ENCODE data around the gene ADGRB2.

Gene ADGRB2

GRCh38 chr1:31679091-31679490, 85.0 kb downstream of the ADGRB2 start:
- Histone ChIP-seq H3K36me3 (ENCODE audit: insufficient read depth, low read length) (no peaks in the 10 kb centered on the region), H2AFZ (ENCODE audit: low read depth, low read length) (no peak overlapping the region), H3K4me3 (ENCODE audit: low read length) (no peak overlapping the region), H3K27me3 (ENCODE audit: insufficient read depth, low read length) (peaks cover 47% of the 10 kb centered on the region), H3K9me3 (ENCODE audit: low read length) (no peaks in the 10 kb centered on the region), H3K4me1 (ENCODE audit: insufficient read depth, low read length) (no peaks in the 10 kb centered on the region)

DNA sequence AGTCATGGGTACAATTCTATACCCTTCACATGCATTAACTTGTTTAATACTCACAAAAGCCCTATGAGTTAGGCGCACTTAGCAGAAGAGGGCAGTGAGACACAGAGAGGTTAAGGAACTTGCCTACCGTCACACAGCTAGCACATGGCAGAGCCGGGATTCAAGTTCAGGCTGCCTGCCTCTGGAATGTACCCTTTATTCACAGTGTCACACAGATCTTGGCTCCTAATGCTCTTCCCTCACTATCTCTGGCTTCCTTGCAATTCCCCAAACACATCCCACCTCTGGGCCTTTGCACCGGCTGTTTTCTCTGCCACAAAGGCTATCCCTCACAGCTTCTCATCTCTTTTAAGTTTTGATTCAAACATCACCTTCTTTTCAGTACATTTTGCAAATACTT, 85.5 kb downstream of the ADGRB2 start:
- H3K36me3 ChIP-seq (ENCODE audit: insufficient read depth, low read length) = no peaks in the 10 kb centered on the region
- no peak overlapping the region for H2AFZ ChIP-seq (ENCODE audit: low read depth, low read length)

DNA sequence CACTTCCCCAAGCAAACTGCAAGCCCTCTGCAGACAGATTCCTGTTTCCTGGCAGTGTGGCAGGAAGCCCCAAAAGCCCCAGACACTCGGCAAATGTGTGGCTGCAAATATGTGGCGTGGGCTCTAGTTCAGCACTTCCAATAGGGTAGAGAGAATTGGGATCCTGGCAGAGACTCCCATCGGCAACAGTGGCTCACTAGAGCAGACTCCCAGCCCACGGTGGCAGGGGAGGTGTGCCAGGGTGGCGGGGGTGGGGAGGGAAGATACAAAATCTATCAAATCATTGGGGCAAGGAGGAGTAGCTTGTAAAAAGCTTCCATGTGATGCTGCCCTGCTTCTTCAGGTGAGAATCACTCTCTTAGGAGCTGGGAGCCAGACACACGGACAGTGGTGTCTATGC, 86.2 kb downstream of the ADGRB2 start:
- Histone ChIP-seq H2AFZ (ENCODE audit: low read depth, low read length) (no peak overlapping the region), H3K4me3 (ENCODE audit: low read length) (no peak overlapping the region), H3K9me3 (ENCODE audit: low read length) (no peaks in the 10 kb centered on the region), H3K4me1 (ENCODE audit: insufficient read depth, low read length) (no peaks in the 10 kb centered on the region), H3K27me3 (ENCODE audit: insufficient read depth, low read length) (peaks cover 49% of the 10 kb centered on the region), H3K36me3 (ENCODE audit: insufficient read depth, low read length) (no peaks in the 10 kb centered on the region)

More for the DNA sequence above, 85.5 kb downstream of the ADGRB2 start:
- Histone ChIP-seq H3K27me3 (ENCODE audit: insufficient read depth, low read length) (peaks cover 47% of the 10 kb centered on the region), H3K9me3 (ENCODE audit: low read length) (no peaks in the 10 kb centered on the region), H3K4me1 (ENCODE audit: insufficient read depth, low read length) (no peaks in the 10 kb centered on the region), H3K4me3 (ENCODE audit: low read length) (no peak overlapping the region)

- Histone ChIP-seq H3K9me3 (ENCODE audit: low read length) (no peaks in the 10 kb centered on the region), H3K27me3 (ENCODE audit: insufficient read depth, low read length) (peaks cover 49% of the 10 kb centered on the region), H2AFZ (ENCODE audit: low read depth, low read length) (no peak overlapping the region), H3K36me3 (ENCODE audit: insufficient read depth, low read length) (no peaks in the 10 kb centered on the region), H3K4me3 (ENCODE audit: low read length) (no peak overlapping the region), H3K4me1 (ENCODE audit: insufficient read depth, low read length) (no peaks in the 10 kb centered on the region)
Observed at GRCh38 chr1:31677401-31677800, 86.7 kb downstream of the ADGRB2 start.

Measured in neuron (in vitro differentiated cells).